RWPE2 (cell line): ENCODE data around the gene SP6.

Experiments
- ATAC-seq: fragments of 200-7000 bp; cut with Tn5 transposase; 3 replicates; pipeline ENCODE4 v1.9.1; 2021; ENCODE audit warnings: low read depth
- DNase-seq: peaks from one replicate; pipeline ENCODE4 v3.0.0-alpha.2; 2020; ENCODE audit warnings: low spot score
- H3K27ac ChIP-seq: fragments of 450-650 bp; 2 replicates; pipeline ENCODE4 v1.5.1; 2017; ENCODE audit warnings: mild to moderate bottlenecking; ENCODE audit not compliant: poor library complexity, severe bottlenecking
- H3K27me3 ChIP-seq: fragments of 250-450 bp; sonication (Bioruptor Pico); 2 replicates; pipeline ENCODE4 v1.5.1; 2021; ENCODE audit warnings: mild to moderate bottlenecking, moderate library complexity; ENCODE audit not compliant: insufficient read depth, poor library complexity, severe bottlenecking
- H3K36me3 ChIP-seq: fragments of 250-450 bp; sonication (Bioruptor Pico); 2 replicates; pipeline ENCODE4 v1.5.1; 2020; ENCODE audit warnings: low read depth, mild to moderate bottlenecking, moderate library complexity
- H3K4me1 ChIP-seq: fragments of 250-450 bp; sonication (Bioruptor Pico); 2 replicates; pipeline ENCODE4 v1.5.1; 2021; ENCODE audit warnings: mild to moderate bottlenecking, moderate library complexity; ENCODE audit not compliant: insufficient read depth, poor library complexity, severe bottlenecking
- H3K4me3 ChIP-seq: fragments of 250-450 bp; sonication (Bioruptor Pico); 2 replicates; pipeline ENCODE4 v1.5.1; 2021; ENCODE audit warnings: mild to moderate bottlenecking, moderate library complexity; ENCODE audit not compliant: severe bottlenecking
- H3K9me3 ChIP-seq: fragments of 250-450 bp; sonication (Bioruptor Pico); 2 replicates; pipeline ENCODE4 v1.5.1; 2021; ENCODE audit warnings: mild to moderate bottlenecking, moderate library complexity; ENCODE audit not compliant: severe bottlenecking
- CTCF ChIP-seq: fragments of 450-650 bp; IDR thresholded peaks from one replicate; pipeline ENCODE4 v1.5.1; 2017; ENCODE audit warnings: mild to moderate bottlenecking, moderate library complexity; ENCODE audit not compliant: poor library complexity, severe bottlenecking

Gene SP6

GRCh38 chr17:47896672-47897490 is 45.9 kb upstream of the SP6 start:
- H3K27ac ChIP-seq, result peak overlapping the region; percentile 72
- ATAC-seq (peak; percentile 1; the same call in 2 of the 3 replicates), DNase-seq (no peak)
- no peaks in the 10 kb centered on the region for H3K9me3 ChIP-seq
- peak overlapping the region; percentile 92 for H3K4me3 ChIP-seq
- TF ChIP-seq CTCF, result no peak
- peaks cover 9% of the 10 kb centered on the region; the same call in 1 of the 2 replicates for H3K36me3 ChIP-seq
- no peaks in the 10 kb centered on the region for H3K27me3 ChIP-seq
- peaks cover 8% of the 10 kb centered on the region for H3K4me1 ChIP-seq

- Histone ChIP-seq H3K27ac (peak within 1 kb of the TSS; percentile 72), H3K9me3 (no peaks in the 10 kb centered on the region), H3K4me1 (peaks cover 8% of the 10 kb centered on the region), H3K36me3 (peaks cover 9% of the 10 kb centered on the region; the same call in 1 of the 2 replicates), H3K4me3 (peak within 1 kb of the TSS; percentile 92), H3K27me3 (no peaks in the 10 kb centered on the region)
- ATAC-seq, result peak; percentile 91
- TF ChIP-seq CTCF, result no peak
- DNase-seq, result peak; percentile 99
Measured at GRCh38 chr17:47895856-47896671, 45.1 kb upstream of the SP6 start, which contains the start of gene SP2. Gene SP2 (plus strand): TSS chr17:47896236. CDS start chr17:47896287, 51 bp downstream.

GRCh38 chr17:47895347-47895855 is 44.4 kb upstream of the SP6 start:
- no peaks in the 10 kb centered on the region for H3K27me3 ChIP-seq
- peaks cover 9% of the 10 kb centered on the region; the same call in 1 of the 2 replicates for H3K36me3 ChIP-seq
- peak overlapping the region; percentile 50 for H3K4me3 ChIP-seq
- no peaks in the 10 kb centered on the region for H3K9me3 ChIP-seq
- DNase-seq (no peak), ATAC-seq (no peak)
- TF ChIP-seq CTCF, result no peak
- peak overlapping the region; percentile 72 for H3K27ac ChIP-seq
- H3K4me1 ChIP-seq, result peaks cover 8% of the 10 kb centered on the region

- peaks cover 8% of the 10 kb centered on the region for H3K4me1 ChIP-seq
- H3K27ac ChIP-seq, result peak overlapping the region; percentile 72
- no peaks in the 10 kb centered on the region for H3K9me3 ChIP-seq
- ATAC-seq (no peak), DNase-seq (no peak)
- no peak for TF ChIP-seq CTCF
- H3K27me3 ChIP-seq, result no peaks in the 10 kb centered on the region
- peak overlapping the region; percentile 50 for H3K4me3 ChIP-seq
- H3K36me3 ChIP-seq, result peaks cover 9% of the 10 kb centered on the region; the same call in 1 of the 2 replicates
Measured at GRCh38 chr17:47894498-47895346, 43.8 kb upstream of the SP6 start.
